Keratinocyte (primary cell): ENCODE results near the gene C14orf119.

Experiments used
- CTCF ChIP-seq, 3 experiments: IDR thresholded peaks in 1 of 3; conservative IDR thresholded peaks in 1 of 3; optimal IDR thresholded peaks in 1 of 3; 2 replicates in 2 of 3; 3 replicates in 1 of 3; pipeline versions ENCODE3 to v1.5.1; 2011; ENCODE audit warnings: low read length in 3 of 3, mild to moderate bottlenecking in 3 of 3, moderate library complexity in 2 of 3, control low read depth in 1 of 3, inconsistent platforms in 1 of 3; ENCODE audit not compliant: insufficient read depth in 2 of 3; ENCODE audit errors: extremely low read depth in 1 of 3
- EZH2 ChIP-seq: IDR thresholded peaks from one replicate; pipeline ENCODE4 v1.6.1; 2012; ENCODE audit warnings: inconsistent platforms, mild to moderate bottlenecking, low read length, moderate library complexity

- TF ChIP-seq EZH2 = no peak
- no peak for TF ChIP-seq CTCF (optimal IDR thresholded peaks at IDR 0.05 in 1 of 3, IDR thresholded peaks at IDR 0.05 in 1 of 3, conservative IDR thresholded peaks at IDR 0.05 in 1 of 3; ENCODE audit: extremely low read depth in 1 of 3, insufficient read depth in 2 of 3, low read length in 3 of 3)
Observed at GRCh38 chr14:23123419-23123818, 28.1 kb downstream of the C14orf119 start.
